SK-N-SH (cell line): ENCODE results near the gene WWP2.

Source experiments
- POLR2AphosphoS5 ChIP-seq: IDR thresholded peaks from 2 replicates; pipeline ENCODE4 v1.6.1; 2012; ENCODE audit warnings: low read depth, low read length
- TAF1 ChIP-seq: IDR thresholded peaks from 2 replicates; pipeline ENCODE4 v1.6.1; 2012; ENCODE audit warnings: low read depth, mild to moderate bottlenecking, low read length, moderate library complexity, borderline replicate concordance

GRCh38 chr16:69851491-69852240 lies 89.5 kb downstream of the WWP2 start:
- no peak for TF ChIP-seq TAF1
- TF ChIP-seq POLR2AphosphoS5: no peak
